IPS DF 6.9 (cell line): ENCODE measurements around the gene PTRHD1.

ENCODE experiments used
- DNase-seq: peaks from one replicate; pipeline ENCODE4 v3.0.0-alpha.2; 2013; ENCODE audit warnings: low read depth, low spot score
- H3K27ac ChIP-seq: one replicate; pipeline ENCODE4 v1.5.1; 2013; ENCODE audit warnings: low read length, control low read depth
- H3K27me3 ChIP-seq: 2 replicates; pipeline ENCODE4 v1.6.1; 2013; ENCODE audit warnings: mild to moderate bottlenecking, low read length; ENCODE audit not compliant: control insufficient read depth, insufficient read depth
- H3K36me3 ChIP-seq: 2 replicates; pipeline ENCODE4 v1.6.1; 2013; ENCODE audit warnings: low read length; ENCODE audit not compliant: control insufficient read depth, insufficient read depth
- H3K4me1 ChIP-seq: 2 replicates; pipeline ENCODE4 v1.6.1; 2013; ENCODE audit warnings: low read length; ENCODE audit not compliant: control insufficient read depth, insufficient read depth
- H3K4me3 ChIP-seq: 2 replicates; pipeline ENCODE4 v1.5.1; 2013; ENCODE audit warnings: mild to moderate bottlenecking, low read length
- H3K9me3 ChIP-seq: 2 replicates; pipeline ENCODE4 v1.6.1; 2013; ENCODE audit warnings: low read length, inconsistent platforms; ENCODE audit not compliant: control insufficient read depth, insufficient read depth
- WGBS: extraction: QIAGEN DNeasy Blood & Tissue Kit; methylation state at CpG from one replicate; pipeline ENCODE4 v1.1.7; 2013; ENCODE audit warnings: mixed read lengths, missing lambda C conversion rate; ENCODE audit not compliant: insufficient read length, insufficient coverage; 5-methylcytosine and 5-hydroxymethylcytosine counted together

PTRHD1 gene

DNA sequence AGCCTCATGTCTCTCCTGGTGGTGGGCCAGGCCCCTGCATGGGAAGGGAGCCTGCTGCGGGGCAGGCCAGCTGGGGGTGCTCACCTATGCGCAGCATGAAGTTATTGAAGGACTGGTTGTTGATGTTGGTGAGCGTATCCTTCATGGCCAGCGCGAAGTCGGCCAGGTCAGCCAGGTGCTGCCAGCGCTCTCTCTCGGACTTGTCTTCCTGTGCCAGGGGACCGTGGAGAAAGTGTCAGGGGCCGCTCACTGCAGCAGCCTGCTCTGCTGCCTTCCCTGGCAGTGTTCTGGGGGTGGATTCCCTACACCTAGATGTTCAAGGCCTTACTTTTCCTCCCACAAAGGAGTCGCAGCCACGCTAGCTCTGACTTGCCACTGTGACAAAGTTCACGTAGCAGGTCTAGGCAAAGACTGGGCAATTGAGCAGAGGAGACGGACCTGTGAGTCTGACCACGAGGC is 28.3 kb upstream of the PTRHD1 start:
- H3K27me3 ChIP-seq: no peaks in the 10 kb centered on the region
- H3K27ac ChIP-seq: no peak overlapping the region
- peaks cover 16% of the 10 kb centered on the region for H3K36me3 ChIP-seq
- no CpG with 5 or more reads among the region's 15 CpGs for WGBS
- H3K4me1 ChIP-seq: peaks cover 13% of the 10 kb centered on the region; the same call in 1 of the 2 replicates
- H3K4me3 ChIP-seq: no peak overlapping the region
- H3K9me3 ChIP-seq: no peaks in the 10 kb centered on the region
- no peak for DNase-seq

DNA sequence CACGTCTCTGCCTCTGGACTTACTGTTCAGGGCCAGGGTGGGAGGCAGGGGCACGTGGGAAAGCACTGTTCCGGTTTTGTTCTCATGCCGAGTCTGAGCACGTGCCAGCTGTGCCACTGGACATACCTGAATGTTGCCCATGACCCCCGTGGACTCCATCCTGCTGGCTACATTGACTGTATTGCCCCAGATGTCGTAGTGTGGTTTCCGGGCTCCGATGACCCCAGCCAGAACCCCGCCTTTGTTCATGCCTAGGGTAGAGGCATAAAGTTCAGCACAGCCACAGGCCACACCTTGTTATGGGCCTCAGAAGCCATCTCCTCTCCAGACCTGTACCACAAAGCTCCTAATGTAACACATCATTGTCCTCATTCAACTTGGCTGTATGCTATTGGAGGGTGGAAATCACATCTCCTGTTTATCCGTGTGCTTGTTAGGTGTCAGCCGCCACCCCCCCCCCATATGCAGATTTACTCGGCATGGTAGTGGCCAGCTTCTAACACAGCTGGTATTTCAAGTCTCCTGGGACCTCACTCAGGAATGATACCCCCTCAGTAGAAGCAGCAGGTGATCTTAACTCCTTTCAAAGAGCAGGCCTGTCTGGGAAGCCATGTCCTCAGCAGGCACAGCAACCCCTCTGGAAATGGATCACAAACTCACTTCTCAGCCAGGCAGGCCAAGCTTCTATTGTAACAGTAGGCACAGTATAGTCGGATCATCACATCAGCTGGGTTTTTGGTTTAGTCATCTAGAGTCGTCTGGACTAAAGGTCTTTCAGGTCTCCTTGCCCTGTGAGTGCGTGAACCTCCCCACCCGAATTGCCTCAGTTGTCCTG is 27.6 kb upstream of the PTRHD1 start:
- peaks cover 13% of the 10 kb centered on the region; the same call in 1 of the 2 replicates for H3K4me1 ChIP-seq
- H3K4me3 ChIP-seq: no peak overlapping the region
- no peaks in the 10 kb centered on the region for H3K9me3 ChIP-seq
- no peaks in the 10 kb centered on the region for H3K27me3 ChIP-seq
- no peak for DNase-seq
- no peak overlapping the region for H3K27ac ChIP-seq
- WGBS: no CpG with 5 or more reads among the region's 17 CpGs
- peaks cover 18% of the 10 kb centered on the region for H3K36me3 ChIP-seq

DNA sequence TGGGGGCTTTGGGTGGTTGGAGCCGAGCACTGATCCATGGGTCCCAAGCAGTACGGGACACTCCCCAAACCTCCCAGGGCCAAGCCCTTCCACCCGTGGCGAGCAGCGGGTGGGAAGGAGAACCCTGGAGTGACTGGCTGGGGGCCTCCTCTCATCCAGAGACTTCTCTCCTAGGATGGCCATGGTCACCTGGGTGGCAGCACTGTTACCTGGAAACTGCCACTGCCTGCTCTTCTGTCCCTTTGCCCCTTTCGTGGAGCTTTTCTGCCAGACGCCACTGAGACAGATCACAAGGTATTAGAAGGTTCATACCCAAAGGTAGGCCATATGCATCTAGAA is 27.0 kb upstream of the PTRHD1 start:
- no peak for DNase-seq
- Histone ChIP-seq H3K27ac (no peak overlapping the region), H3K4me1 (peaks cover 13% of the 10 kb centered on the region; the same call in 1 of the 2 replicates), H3K4me3 (no peak overlapping the region), H3K36me3 (peaks cover 24% of the 10 kb centered on the region), H3K9me3 (no peaks in the 10 kb centered on the region), H3K27me3 (no peaks in the 10 kb centered on the region)
- no CpG with 5 or more reads among the region's 7 CpGs for WGBS

DNA sequence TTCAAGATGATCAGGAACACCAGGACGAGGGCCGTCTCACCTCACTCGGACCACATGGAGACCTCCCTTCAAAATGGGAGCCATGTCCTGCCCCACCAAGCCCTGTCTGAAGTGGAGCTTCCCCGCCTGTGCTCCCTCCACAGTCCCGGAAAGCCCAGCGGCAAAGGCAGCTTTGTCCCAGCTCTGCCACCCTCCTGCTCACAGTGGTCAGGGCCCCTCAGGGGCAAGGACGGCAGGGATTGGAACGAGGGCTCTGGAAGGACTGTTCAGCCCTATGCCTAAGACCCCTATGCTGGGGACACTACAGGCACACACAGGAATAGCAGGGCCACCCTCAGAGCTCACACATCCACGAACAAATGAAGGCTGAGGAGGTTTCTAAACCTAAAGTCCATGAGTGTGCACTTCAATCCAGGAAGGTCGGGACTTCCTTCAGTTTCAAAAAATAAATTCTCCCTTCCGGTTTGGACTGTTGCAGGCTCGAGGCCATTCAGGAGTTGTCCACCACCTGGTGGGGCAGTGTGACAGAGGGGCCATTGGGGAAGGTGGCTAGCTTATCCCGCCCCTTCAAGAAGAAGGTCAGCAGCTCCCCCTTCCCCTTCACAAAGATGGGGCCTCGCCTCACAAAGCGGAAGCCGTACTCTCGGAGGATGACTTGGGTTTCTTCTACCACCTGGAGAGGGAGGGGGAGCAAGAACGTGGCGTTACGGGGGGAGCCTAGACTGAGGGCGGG is 26.4 kb upstream of the PTRHD1 start:
- Histone ChIP-seq H3K27me3 (no peaks in the 10 kb centered on the region), H3K4me3 (no peak overlapping the region), H3K27ac (no peak overlapping the region), H3K36me3 (peaks cover 24% of the 10 kb centered on the region), H3K4me1 (peaks cover 13% of the 10 kb centered on the region; the same call in 1 of the 2 replicates), H3K9me3 (no peaks in the 10 kb centered on the region)
- DNase-seq: no peak
- WGBS: no CpG with 5 or more reads among the region's 21 CpGs

DNA sequence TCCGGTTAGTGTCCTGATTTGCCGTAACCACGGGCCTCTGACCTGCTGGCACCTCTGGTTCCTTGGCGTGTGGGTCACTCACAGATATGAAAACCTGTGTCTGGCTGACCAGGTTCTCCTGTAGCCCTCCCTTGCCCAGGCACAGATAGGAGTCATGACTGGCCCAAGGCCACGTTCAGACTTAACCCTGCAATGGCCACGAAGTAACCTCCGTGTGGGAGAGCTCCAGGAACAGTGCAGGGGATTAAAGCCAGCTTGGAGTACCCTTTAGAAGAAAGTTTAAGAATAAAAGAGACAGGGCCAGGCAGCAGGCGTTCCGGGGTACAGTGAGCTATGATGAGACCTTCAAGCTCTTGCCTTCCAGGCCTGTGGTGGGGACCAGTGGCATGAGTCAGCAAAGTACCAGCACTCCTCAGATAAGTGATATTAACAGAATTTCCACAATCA is 25.6 kb upstream of the PTRHD1 start:
- H3K36me3 ChIP-seq: peaks cover 24% of the 10 kb centered on the region
- no peak for DNase-seq
- H3K27ac ChIP-seq: no peak overlapping the region

DNA sequence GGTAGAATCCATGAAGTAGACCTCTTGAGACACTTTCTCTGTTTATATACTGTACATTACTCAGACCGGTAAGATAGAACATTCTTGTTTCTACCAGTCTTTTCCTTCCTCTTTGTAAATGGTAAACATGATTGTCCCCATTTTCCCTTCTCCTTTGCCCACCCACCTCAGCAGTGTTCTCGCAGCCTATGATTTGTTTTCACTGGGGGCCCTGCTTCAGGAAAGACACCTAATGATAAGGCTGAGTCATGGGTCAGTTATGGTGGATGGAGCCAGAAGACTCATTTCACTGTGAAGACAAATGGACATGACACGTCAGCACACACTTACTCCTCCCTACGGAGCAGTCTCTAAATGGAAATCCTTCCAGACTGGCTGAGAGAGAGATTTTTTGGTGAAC is 23.7 kb upstream of the PTRHD1 start:
- H3K4me3 ChIP-seq: no peak overlapping the region
- H3K9me3 ChIP-seq: no peaks in the 10 kb centered on the region
- no CpG with 5 or more reads among the region's 4 CpGs for WGBS
- no peak for DNase-seq
- H3K4me1 ChIP-seq: peaks cover 8% of the 10 kb centered on the region; the same call in 1 of the 2 replicates
- H3K27me3 ChIP-seq: no peaks in the 10 kb centered on the region
- H3K36me3 ChIP-seq: peaks cover 24% of the 10 kb centered on the region
- no peak overlapping the region for H3K27ac ChIP-seq

More for the DNA sequence above, 25.6 kb upstream of the PTRHD1 start:
- Histone ChIP-seq H3K4me3 (no peak overlapping the region), H3K9me3 (no peaks in the 10 kb centered on the region), H3K27me3 (no peaks in the 10 kb centered on the region), H3K4me1 (peaks cover 13% of the 10 kb centered on the region; the same call in 1 of the 2 replicates)
- whole genome bisulfite sequencing: no CpG with 5 or more reads among the region's 9 CpGs

DNA sequence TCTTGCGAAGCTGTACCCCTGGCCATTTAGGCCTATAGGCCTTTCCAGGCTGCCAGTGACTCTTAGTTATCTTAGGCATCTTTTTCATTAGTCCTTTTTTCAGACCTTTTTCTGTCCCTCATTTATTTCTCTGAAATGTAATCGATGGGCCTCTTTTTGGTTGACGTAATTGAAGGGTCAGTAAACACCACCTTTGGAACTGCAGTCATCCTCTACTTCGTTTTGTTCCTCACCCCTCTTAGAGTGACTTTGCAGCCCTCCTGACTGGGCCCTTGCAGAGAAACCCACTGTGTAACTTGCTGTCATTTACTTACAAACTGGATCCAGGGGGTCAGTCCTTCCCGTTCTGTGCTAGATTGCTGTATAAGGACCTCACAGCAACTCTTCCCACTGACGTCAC is 23.2 kb upstream of the PTRHD1 start:
- Histone ChIP-seq H3K36me3 (peaks cover 24% of the 10 kb centered on the region), H3K4me3 (no peak overlapping the region), H3K9me3 (no peaks in the 10 kb centered on the region), H3K4me1 (peaks cover 4% of the 10 kb centered on the region; the same call in 1 of the 2 replicates), H3K27me3 (no peaks in the 10 kb centered on the region), H3K27ac (no peak overlapping the region)
- no CpG with 5 or more reads among the region's 6 CpGs for WGBS
- no peak for DNase-seq

DNA sequence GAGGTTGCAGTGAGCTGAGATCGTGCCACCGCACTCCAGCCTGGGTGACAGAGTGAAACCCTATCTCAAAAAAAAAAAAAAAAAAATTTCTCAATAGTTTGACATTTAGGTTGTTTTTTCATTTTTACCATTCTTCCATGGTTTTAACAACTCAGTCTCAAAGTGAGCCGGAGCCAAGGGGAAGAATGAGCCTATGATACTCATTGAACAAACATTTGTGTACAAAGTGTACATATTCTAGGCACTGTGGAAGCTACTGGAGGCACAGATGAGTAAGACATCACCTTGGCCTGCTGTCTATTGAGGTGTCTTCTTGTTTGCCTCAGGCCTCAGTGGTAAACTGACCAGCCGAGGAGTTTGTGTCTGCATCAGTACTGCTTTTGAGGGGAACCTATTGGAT is 22.0 kb upstream of the PTRHD1 start:
- H3K36me3 ChIP-seq: peaks cover 24% of the 10 kb centered on the region

DNA sequence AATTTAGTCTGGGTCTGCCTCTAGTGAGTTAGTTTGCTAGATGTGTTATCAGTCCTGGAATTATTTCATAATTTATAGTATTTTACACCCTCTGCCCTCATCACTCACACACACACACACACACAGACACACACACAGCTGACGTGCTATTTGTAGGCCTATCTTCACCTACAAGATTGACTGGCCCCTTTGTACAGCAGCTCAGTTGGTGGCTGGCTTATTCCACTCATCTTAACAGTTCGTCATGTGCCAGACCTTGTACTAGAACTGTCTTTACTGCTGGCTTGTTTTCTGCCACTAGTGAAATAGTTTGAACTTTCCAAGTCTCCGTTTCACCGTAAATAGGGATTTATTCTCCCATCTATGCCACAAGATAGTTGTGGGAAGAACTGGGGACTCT is 21.3 kb upstream of the PTRHD1 start:
- DNase-seq: no peak
- Histone ChIP-seq H3K4me1 (no peaks in the 10 kb centered on the region), H3K27me3 (no peaks in the 10 kb centered on the region), H3K9me3 (no peaks in the 10 kb centered on the region), H3K4me3 (no peak overlapping the region), H3K36me3 (peaks cover 21% of the 10 kb centered on the region), H3K27ac (no peak overlapping the region)
- WGBS: no CpG with 5 or more reads among the region's 4 CpGs

More for the DNA sequence above, 22.0 kb upstream of the PTRHD1 start:
- Histone ChIP-seq H3K9me3 (no peaks in the 10 kb centered on the region), H3K4me1 (no peaks in the 10 kb centered on the region), H3K27me3 (no peaks in the 10 kb centered on the region), H3K4me3 (no peak overlapping the region), H3K27ac (no peak overlapping the region)
- WGBS: no CpG with 5 or more reads among the region's 4 CpGs
- no peak for DNase-seq

DNA sequence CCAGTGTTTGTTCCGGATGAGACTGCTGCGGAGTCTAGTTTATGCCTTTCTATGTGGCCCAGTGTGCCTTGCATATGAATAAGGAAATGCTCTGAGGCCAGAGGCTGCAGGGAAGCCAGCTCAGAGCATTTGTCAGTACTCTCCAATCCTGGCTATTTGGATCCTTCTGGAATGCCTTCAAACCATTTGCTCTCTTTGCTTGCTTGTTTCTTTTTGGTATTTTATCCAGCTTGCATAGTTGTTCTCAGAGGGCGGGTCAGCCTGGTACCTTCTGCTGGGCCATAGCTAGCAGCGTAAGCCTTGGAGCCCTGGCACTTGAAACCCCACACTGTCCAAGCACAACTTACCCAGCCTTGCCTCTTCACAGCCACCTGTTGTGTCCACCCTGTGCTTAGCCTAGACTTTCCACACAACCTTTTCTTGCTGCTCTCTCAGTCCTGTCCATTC is 20.5 kb upstream of the PTRHD1 start:
- peaks cover 17% of the 10 kb centered on the region; the same call in 1 of the 2 replicates for H3K36me3 ChIP-seq
- no peak for DNase-seq
- no peaks in the 10 kb centered on the region for H3K27me3 ChIP-seq
- H3K4me3 ChIP-seq: no peak overlapping the region
- no peaks in the 10 kb centered on the region for H3K4me1 ChIP-seq
- no peaks in the 10 kb centered on the region for H3K9me3 ChIP-seq
- WGBS: no CpG with 5 or more reads among the region's 4 CpGs
- H3K27ac ChIP-seq: no peak overlapping the region
